Measurements from ENCODE around the gene TMEM132C. TPM values are rescaled to one million over a fixed set of nuclear protein-coding genes. Genes with fewer than 3 reads are reported as not detected.

Gene TMEM132C
- total and polyA plus RNA-seq, 2 of the 13 experiments (the other 11 are each of a cell fraction or from before 2014, with no cell fraction given) = not detected

- DNase-seq (ENCODE audit: low spot score) (no peak), FAIRE-seq (no peak), ATAC-seq (no peak)
- H3K36me3 ChIP-seq (replicated peaks in 1 of 2; ENCODE audit: control insufficient read depth in 1 of 2, insufficient read depth in 2 of 2, low read length in 2 of 2) = no peaks in the 10 kb centered on the region
- H3K4me3 ChIP-seq (replicated peaks in 1 of 3; ENCODE audit: insufficient read depth in 1 of 3, low read depth in 2 of 3, low read length in 3 of 3) = no peak overlapping the region
- H4K20me1 ChIP-seq (ENCODE audit: insufficient read depth, low read length) = no peaks in the 10 kb centered on the region
- H3K27ac ChIP-seq (ENCODE audit: extremely low read length, insufficient read depth, low read length) = no peak overlapping the region
- H3K79me2 ChIP-seq (ENCODE audit: insufficient read depth, low read length) = no peaks in the 10 kb centered on the region
- no peak overlapping the region for H2AFZ ChIP-seq (ENCODE audit: low read length)
- in situ Hi-C loops (cut with HindIII; ENCODE audit: extremely low pct_ligation_motif_present, low pct_unique_long_range_greater_than_20kb) (no loop called here), intact Hi-C loops (cut with micrococcal nuclease; ENCODE audit: unreplicated experiment) (no loop called here)
- no TSS peak for BruUV-seq (replicated peaks)
- H3K9ac ChIP-seq (ENCODE audit: insufficient read depth, low read depth, low read length) = no peak overlapping the region
- no peaks in the 10 kb centered on the region for H3K4me1 ChIP-seq (ENCODE audit: insufficient read depth, low read length)
- TF ChIP-seq CSRNP1 (CRISPR knock-in tag; IDR thresholded peaks at IDR 0.05) = no peak
- no peak for TF ChIP-seq RFX5 (IDR thresholded peaks at IDR 0.05; ENCODE audit: low read depth, low read length)
- TF ChIP-seq MTF2 (CRISPR knock-in tag; IDR thresholded peaks at IDR 0.05; ENCODE audit: borderline replicate concordance) = no peak
- no peak for TF ChIP-seq IKZF4 (CRISPR knock-in tag; IDR thresholded peaks at IDR 0.05; ENCODE audit: borderline replicate concordance, low read depth, not compliant biosample characterization)
- TF ChIP-seq ZSCAN12 (CRISPR knock-in tag; IDR thresholded peaks at IDR 0.05) = no peak
- TF ChIP-seq PLSCR1 (CRISPR knock-in tag; IDR thresholded peaks at IDR 0.05; ENCODE audit: borderline replicate concordance) = no peak
- no peak for TF ChIP-seq NFKBIZ (CRISPR knock-in tag; IDR thresholded peaks at IDR 0.05)
- no peak for TF ChIP-seq RXRB (CRISPR knock-in tag; IDR thresholded peaks at IDR 0.05; ENCODE audit: borderline replicate concordance)
- no peak for TF ChIP-seq ZNF432 (CRISPR knock-in tag; IDR thresholded peaks at IDR 0.05; ENCODE audit: borderline replicate concordance)
- no peak for TF ChIP-seq SMYD3 (CRISPR knock-in tag; IDR thresholded peaks at IDR 0.05)
- TF ChIP-seq ZNF772 (CRISPR knock-in tag; IDR thresholded peaks at IDR 0.05) = no peak
- no peak for TF ChIP-seq PPARG (CRISPR knock-in tag; conservative IDR thresholded peaks at IDR 0.05)
- no peak for TF ChIP-seq RNF2 (conservative IDR thresholded peaks at IDR 0.05; ENCODE audit: low read depth)
- TF ChIP-seq ZNF230 (CRISPR knock-in tag; IDR thresholded peaks at IDR 0.05) = no peak
- H3K4me2 ChIP-seq (ENCODE audit: low read depth, low read length) = no peak overlapping the region
- no peaks in the 10 kb centered on the region; a peak in 1 of 5 replicates for H3K27me3 ChIP-seq (ENCODE audit: control insufficient read depth in 1 of 2, insufficient read depth in 2 of 2, low read length in 2 of 2)
- H3K9me3 ChIP-seq (ENCODE audit: low read length) = no peaks in the 10 kb centered on the region
- ChIA-PET POLR2A (no interaction called here), CTCF (ENCODE audit: low intra/inter-chr PET ratio, low total read pairs) (no interaction called here)
Observed at GRCh38 chr12:128536810-128537209, 269.8 kb downstream of the TMEM132C start.
